H7 (cell line): ENCODE results near the gene FBXL16. TPM values are rescaled to one million over a fixed set of nuclear protein-coding genes. Genes with fewer than 3 reads are reported as not detected.
"Not testable (repeated sequence)": the region's sequence is repeated elsewhere in the genome, so short reads cannot be mapped to it uniquely, and the experiment has no call there.

Experiments
- DNase-seq: peaks from one replicate; pipeline ENCODE4 v3.0.0; 2012
- H3K27me3 ChIP-seq: 2 replicates; pipeline ENCODE4 v1.6.0; 2011; ENCODE audit warnings: mild to moderate bottlenecking, low read length; ENCODE audit not compliant: control insufficient read depth, insufficient read depth
- H3K36me3 ChIP-seq: replicated peaks from 2 replicates; pipeline ENCODE4 v1.5.1; 2011; ENCODE audit warnings: low read length; ENCODE audit not compliant: control insufficient read depth, insufficient read depth
- H3K4me3 ChIP-seq: 2 replicates; pipeline ENCODE4 v1.5.1; 2011; ENCODE audit warnings: low read depth, mild to moderate bottlenecking, control low read depth, low read length, moderate library complexity; ENCODE audit not compliant: insufficient read depth
- total RNA-seq: library from RNA; depleted of rRNA; stranded (reverse); fragments of >200 nt; shearing (Covaris generic); gene quantifications from 2 replicates; pipeline ENCODE4 v1.2.3, GENCODE V29; 2014

FBXL16 gene
- total RNA-seq, 1 experiment from 2014 or later, result 2.8 TPM

- peaks cover 78% of the 10 kb centered on the region for H3K27me3 ChIP-seq
- H3K4me3 ChIP-seq, result 0 out of 2 replicates have a peak overlapping the region, but pooled peaks have one; percentile 3
- peak; percentile 98 for DNase-seq
These were observed 4.7 kb downstream of the FBXL16 start for GRCh38 chr16:700684-701584.

GRCh38 chr16:698911-699671 lies 6.5 kb downstream of the FBXL16 start:
- no peak for DNase-seq
- no peak overlapping the region for H3K4me3 ChIP-seq
- no peaks in the 10 kb centered on the region for H3K36me3 ChIP-seq
- H3K27me3 ChIP-seq, result peaks cover 81% of the 10 kb centered on the region

More at GRCh38 chr16:700684-701584, 4.7 kb downstream of the FBXL16 start:
- H3K36me3 ChIP-seq, result no peaks in the 10 kb centered on the region

DNA sequence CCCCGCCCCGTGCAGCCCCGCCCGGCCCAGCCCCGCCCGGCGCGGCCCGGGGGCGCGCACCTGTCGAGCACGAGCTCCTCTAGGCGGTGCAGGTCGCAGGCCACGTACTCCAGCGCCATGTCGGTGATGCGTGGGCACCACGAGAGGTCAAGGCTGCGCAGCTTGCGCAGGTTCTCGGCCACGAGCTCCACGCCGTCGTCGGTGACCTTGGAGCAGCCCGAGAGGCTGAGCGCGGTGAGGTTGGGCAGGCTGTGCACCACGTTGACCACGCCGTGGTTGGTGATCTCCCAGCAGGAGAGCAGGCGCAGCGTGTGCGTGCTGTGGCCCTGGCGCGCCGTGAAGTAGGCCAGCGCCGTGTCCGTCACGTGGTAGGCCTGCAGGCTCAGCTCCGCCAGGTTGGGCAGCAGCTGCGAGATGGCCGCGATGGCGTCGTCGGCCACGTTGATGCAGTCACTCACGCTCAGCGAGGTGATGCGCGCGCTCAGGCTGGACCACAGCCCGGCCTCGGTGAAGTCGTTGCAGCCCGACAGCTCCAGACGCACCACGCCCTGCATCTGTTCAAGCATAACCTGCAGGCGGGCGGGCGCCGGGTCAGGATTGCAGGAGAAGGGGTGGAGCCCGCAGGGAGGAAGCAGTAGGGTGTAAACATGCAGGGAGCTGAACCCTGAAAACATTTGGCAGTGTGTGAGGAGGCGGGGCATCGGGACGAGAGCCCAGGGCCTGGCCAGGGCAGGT lies 10.1 kb downstream of the FBXL16 start:
- peaks cover 73% of the 10 kb centered on the region for H3K27me3 ChIP-seq

GRCh38 chr16:694863-695354 lies 10.7 kb downstream of the FBXL16 start:
- Histone ChIP-seq H3K36me3 (no peaks in the 10 kb centered on the region), H3K4me3 (peak overlapping the region; percentile 53), H3K27me3 (peaks cover 67% of the 10 kb centered on the region)
- DNase-seq, result peak; percentile 98

More for the DNA sequence above, 10.1 kb downstream of the FBXL16 start:
- H3K4me3 ChIP-seq, result peak overlapping the region; percentile 75
- H3K36me3 ChIP-seq, result no peaks in the 10 kb centered on the region
- DNase-seq, result peak; percentile 84

GRCh38 chr16:694187-694862 lies 11.3 kb downstream of the FBXL16 start:
- Histone ChIP-seq H3K4me3 (peak overlapping the region; percentile 53), H3K27me3 (peaks cover 62% of the 10 kb centered on the region), H3K36me3 (no peaks in the 10 kb centered on the region)
- DNase-seq, result peak; percentile 90

GRCh38 chr16:693766-694165 lies 11.8 kb downstream of the FBXL16 start:
- DNase-seq, result peak; percentile 84
- peak overlapping the region; percentile 53 for H3K4me3 ChIP-seq
- peaks cover 57% of the 10 kb centered on the region for H3K27me3 ChIP-seq

DNA sequence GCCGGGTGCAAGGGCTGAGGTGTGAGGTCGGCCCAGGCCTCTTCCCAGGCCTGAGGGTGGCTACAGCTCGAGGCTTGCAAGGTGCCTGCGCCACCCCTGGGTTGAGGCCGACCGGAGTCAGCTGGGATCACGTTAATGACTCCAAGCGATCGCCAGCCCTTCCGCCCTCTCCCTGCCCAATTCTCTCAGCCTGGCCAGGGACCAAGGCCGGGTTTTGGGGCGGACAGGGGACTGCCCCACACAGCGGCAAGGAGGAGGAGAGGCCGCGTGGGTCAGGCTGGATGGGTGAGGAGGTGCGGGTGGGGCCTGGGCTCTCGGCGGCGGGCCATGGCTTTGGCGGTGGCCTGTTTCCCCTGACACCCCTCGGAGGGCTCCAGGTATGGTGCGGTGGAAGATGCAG lies 12.2 kb downstream of the FBXL16 start:
- Histone ChIP-seq H3K27me3 (peaks cover 56% of the 10 kb centered on the region), H3K4me3 (peak overlapping the region; percentile 53; the same call in 1 of the 2 replicates), H3K36me3 (no peaks in the 10 kb centered on the region)
- no peak for DNase-seq

More at GRCh38 chr16:693766-694165, 11.8 kb downstream of the FBXL16 start:
- no peaks in the 10 kb centered on the region for H3K36me3 ChIP-seq

GRCh38 chr16:692356-693108 lies 13.1 kb downstream of the FBXL16 start:
- peak; percentile 58 for DNase-seq
- Histone ChIP-seq H3K36me3 (no peaks in the 10 kb centered on the region), H3K27me3 (peaks cover 53% of the 10 kb centered on the region), H3K4me3 (no peak overlapping the region)

DNA sequence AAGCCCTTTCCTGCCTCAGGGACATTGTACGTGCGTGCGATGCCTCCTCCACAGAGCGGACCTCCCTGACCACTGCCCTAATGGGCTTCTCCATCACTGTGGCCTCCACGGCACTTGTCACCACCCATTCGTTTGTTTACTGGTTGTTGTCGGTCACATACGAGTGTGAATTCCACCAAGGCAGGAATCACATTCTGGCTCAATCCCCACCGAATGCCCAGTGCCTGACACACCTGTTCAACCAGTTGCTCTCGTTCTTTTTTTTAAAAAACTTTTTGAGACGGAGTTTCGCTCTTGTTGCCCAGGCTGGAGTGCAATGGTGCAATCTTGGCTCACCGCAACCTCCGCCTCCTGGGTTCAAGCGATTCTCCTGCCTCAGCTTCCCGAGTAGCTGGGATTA lies 14.4 kb downstream of the FBXL16 start:
- H3K27me3 ChIP-seq, result peaks cover 46% of the 10 kb centered on the region
- not testable (repeated sequence) for DNase-seq, H3K36me3 ChIP-seq, H3K4me3 ChIP-seq

- H3K36me3 ChIP-seq, result no peaks in the 10 kb centered on the region
These were observed 16.3 kb downstream of the FBXL16 start for GRCh38 chr16:689175-689897.

DNA sequence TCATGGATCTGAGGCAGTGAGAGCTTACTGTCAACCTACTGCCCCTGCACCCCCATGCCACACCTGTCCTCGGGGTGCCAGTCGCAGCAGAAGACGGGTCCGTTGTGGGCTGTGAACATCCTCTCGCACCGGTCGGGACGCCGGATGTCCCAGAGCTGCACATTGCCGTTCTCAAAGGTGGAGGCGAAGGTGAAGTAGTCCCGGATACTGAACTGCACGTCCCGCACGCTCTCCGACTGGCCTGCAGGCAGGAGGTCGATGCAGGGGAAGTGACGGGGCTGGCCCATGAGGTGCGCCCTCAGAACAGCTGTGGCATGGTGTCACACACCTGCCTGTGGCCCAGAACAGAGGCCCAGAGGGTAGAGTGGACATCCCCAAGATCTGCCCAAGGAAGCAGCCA lies 18.1 kb downstream of the FBXL16 start:
- Histone ChIP-seq H3K4me3 (no peak overlapping the region), H3K27me3 (peaks cover 12% of the 10 kb centered on the region), H3K36me3 (peaks cover 2% of the 10 kb centered on the region)
- no peak for DNase-seq

More at GRCh38 chr16:689175-689897, 16.3 kb downstream of the FBXL16 start:
- DNase-seq, result no peak
- Histone ChIP-seq H3K27me3 (peaks cover 30% of the 10 kb centered on the region), H3K4me3 (peak overlapping the region; percentile 80)

DNA sequence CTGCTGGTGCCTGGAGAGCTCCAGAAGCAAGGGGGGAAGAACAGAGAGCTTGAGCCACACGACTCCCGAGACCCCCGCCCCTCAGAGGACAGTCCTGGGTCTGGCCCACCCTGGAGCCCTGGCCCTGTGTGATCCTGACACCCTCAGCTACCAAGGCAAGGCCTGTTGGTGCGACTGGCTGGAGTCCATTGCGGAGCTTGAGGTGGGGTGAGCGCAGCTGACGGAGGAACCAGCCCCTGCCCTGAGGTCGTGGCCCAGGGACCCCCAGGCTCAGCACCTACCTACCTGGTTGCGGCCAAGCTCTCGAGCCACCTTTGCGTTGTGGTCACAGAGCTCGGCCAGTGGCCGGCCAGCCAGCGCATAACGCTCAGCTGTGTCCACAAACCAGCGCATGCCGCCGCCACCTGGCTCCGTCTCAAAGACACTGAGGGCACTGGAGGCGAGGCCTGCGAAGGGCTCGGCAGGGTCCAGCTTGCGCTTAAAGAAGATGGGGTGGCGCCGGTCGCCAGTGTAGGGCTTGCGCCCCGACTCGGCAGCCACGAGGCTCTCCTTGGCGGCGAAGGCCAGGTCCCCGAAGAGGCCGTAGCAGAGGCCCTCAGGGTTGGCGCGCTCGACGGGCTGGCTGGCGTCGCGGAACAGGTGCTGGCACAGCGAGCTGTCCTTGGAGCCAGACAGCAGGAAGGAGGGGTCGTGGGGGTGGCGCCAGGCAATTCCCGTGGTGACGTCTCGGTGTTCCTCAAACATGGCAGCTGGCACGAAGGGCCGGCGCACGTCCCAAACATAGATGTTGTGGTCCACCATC lies 18.9 kb downstream of the FBXL16 start:
- DNase-seq, result no peak
- no peak overlapping the region for H3K4me3 ChIP-seq
- peaks cover 9% of the 10 kb centered on the region for H3K36me3 ChIP-seq
- H3K27me3 ChIP-seq, result peaks cover 5% of the 10 kb centered on the region
